ENCODE results near the gene CPSF4L.
A peak's percentile ranks its signal among the peaks of the same experiment; 100 is the strongest.

CPSF4L gene

DNA sequence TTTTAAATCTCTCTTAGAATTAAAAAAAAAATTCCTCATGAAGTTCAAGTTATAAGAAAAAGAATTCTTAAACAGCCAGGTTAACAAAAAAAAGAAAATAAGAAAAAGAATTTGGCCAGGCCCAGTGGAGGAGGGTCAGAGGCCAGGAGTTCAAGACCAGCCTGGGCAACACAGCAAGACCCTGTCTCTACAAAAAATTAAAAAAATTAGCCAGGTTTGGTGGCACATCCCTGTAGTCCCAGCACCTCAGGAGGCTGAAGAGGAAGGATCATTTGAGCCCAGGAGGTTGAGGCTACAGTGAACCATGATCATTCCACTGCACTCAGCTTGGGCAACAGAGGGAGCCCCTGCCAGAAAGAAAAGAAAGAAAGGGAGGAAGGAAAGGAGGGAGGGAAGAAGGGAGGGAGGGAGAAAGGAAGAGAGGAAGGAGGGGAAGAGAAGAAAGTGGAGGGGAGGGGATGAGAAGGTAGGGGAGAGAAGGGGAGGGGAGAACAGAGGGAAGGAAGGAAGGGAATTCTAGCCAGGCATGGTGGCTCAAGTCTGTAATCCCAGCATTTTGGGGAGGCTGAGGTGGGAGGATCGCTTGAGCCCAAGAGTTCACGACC is 38.0 kb downstream of the CPSF4L start:
- no peak for DNase-seq
- Histone ChIP-seq H3K36me3 (peaks cover 4% of the 10 kb centered on the region; the same call in 1 of the 2 replicates), H3K4me3 (ENCODE audit: low read depth, low read length) (no peak overlapping the region), H3K4me1 (peaks cover 21% of the 10 kb centered on the region), H3K27me3 (no peaks in the 10 kb centered on the region), H3K9me3 (no peaks in the 10 kb centered on the region)
- TF ChIP-seq, protein P1, sequence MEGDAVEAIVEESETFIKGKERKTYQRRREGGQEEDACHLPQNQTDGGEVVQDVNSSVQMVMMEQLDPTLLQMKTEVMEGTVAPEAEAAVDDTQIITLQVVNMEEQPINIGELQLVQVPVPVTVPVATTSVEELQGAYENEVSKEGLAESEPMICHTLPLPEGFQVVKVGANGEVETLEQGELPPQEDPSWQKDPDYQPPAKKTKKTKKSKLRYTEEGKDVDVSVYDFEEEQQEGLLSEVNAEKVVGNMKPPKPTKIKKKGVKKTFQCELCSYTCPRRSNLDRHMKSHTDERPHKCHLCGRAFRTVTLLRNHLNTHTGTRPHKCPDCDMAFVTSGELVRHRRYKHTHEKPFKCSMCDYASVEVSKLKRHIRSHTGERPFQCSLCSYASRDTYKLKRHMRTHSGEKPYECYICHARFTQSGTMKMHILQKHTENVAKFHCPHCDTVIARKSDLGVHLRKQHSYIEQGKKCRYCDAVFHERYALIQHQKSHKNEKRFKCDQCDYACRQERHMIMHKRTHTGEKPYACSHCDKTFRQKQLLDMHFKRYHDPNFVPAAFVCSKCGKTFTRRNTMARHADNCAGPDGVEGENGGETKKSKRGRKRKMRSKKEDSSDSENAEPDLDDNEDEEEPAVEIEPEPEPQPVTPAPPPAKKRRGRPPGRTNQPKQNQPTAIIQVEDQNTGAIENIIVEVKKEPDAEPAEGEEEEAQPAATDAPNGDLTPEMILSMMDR (IDR thresholded peaks at IDR 0.05; ENCODE audit: low read depth, low read length), result no peak

DNA sequence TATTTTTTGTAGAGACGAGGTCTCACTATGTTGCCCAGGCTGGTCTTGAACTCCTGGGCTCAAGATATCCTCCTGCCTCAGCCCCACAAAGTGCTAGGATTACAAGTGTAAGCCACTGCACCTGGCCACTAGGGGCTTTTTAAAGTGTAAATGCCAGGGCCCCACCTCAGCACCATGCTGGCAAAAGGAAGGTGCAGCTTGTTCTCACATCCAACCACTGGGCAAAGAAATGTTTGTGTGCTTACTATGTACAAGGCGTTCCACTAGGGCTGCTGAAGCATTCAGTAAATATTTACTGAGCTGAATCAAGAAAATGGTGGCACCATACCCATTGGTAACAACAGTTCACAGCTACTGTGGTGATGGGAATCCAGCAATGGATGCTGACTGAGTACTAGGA is 46.2 kb downstream of the CPSF4L start:
- TF ChIP-seq, protein P1 (IDR thresholded peaks at IDR 0.05; ENCODE audit: low read depth, low read length), result peak; percentile 17
- Histone ChIP-seq H3K9me3 (no peaks in the 10 kb centered on the region), H3K36me3 (peaks cover 6% of the 10 kb centered on the region), H3K4me1 (no peaks in the 10 kb centered on the region), H3K4me3 (ENCODE audit: low read depth, low read length) (no peak overlapping the region), H3K27me3 (no peaks in the 10 kb centered on the region)
- no peak for DNase-seq

GRCh38 chr17:73214851-73215250 is 46.8 kb downstream of the CPSF4L start:
- no peaks in the 10 kb centered on the region for H3K4me1 ChIP-seq
- H3K4me3 ChIP-seq (ENCODE audit: low read depth, low read length), result no peak overlapping the region
- TF ChIP-seq, protein P1 (IDR thresholded peaks at IDR 0.05; ENCODE audit: low read depth, low read length), result no peak
- no peaks in the 10 kb centered on the region for H3K9me3 ChIP-seq
- no peaks in the 10 kb centered on the region for H3K27me3 ChIP-seq
- no peak for DNase-seq
- peaks cover 9% of the 10 kb centered on the region for H3K36me3 ChIP-seq

DNA sequence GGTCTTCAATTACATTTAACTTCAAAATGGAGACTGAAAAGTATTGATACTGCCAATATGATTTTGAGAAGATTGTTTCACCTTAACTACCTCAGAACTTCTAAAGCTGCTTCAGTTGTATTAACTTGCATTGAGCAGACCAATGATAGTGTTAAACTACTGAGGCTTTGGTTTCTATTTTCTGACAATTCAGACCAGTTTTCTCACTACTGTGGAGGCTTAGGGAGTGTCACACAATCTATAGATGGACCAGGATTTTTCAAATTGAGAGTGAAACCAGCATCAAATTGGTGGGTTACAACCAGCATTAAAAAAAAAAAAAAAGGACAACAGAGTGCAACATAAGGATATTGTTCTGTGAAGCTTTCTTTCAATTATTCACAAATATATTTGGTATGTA is 47.7 kb downstream of the CPSF4L start:
- Histone ChIP-seq H3K4me3 (ENCODE audit: low read depth, low read length) (no peak overlapping the region), H3K36me3 (peaks cover 18% of the 10 kb centered on the region), H3K9me3 (no peaks in the 10 kb centered on the region), H3K27me3 (no peaks in the 10 kb centered on the region), H3K4me1 (no peaks in the 10 kb centered on the region)
- TF ChIP-seq, protein P1 (IDR thresholded peaks at IDR 0.05; ENCODE audit: low read depth, low read length), result no peak
- no peak for DNase-seq

GRCh38 chr17:73211745-73212144 is 49.9 kb downstream of the CPSF4L start:
- Histone ChIP-seq H3K9me3 (no peaks in the 10 kb centered on the region), H3K4me1 (no peaks in the 10 kb centered on the region), H3K36me3 (peaks cover 35% of the 10 kb centered on the region), H3K4me3 (ENCODE audit: low read depth, low read length) (no peak overlapping the region), H3K27me3 (no peaks in the 10 kb centered on the region)
- TF ChIP-seq, protein P1 (IDR thresholded peaks at IDR 0.05; ENCODE audit: low read depth, low read length), result no peak
- DNase-seq, result no peak

GRCh38 chr17:73210002-73210678 is 51.5 kb downstream of the CPSF4L start:
- no peak for DNase-seq
- TF ChIP-seq, protein P1 (IDR thresholded peaks at IDR 0.05; ENCODE audit: low read depth, low read length), result peak; percentile 38
- no peaks in the 10 kb centered on the region for H3K27me3 ChIP-seq
- H3K9me3 ChIP-seq, result no peaks in the 10 kb centered on the region
- H3K4me1 ChIP-seq, result no peaks in the 10 kb centered on the region
- no peak overlapping the region for H3K4me3 ChIP-seq (ENCODE audit: low read depth, low read length)
- H3K36me3 ChIP-seq, result peaks cover 42% of the 10 kb centered on the region
